Measurements from ENCODE around the gene TTC13. TPM values are rescaled to one million over a fixed set of nuclear protein-coding genes. Genes with fewer than 3 reads are reported as not detected.
A peak's percentile ranks its signal among the peaks of the same experiment; 100 is the strongest.

TTC13 gene
- total and polyA plus RNA-seq, 12 donors: 6.6 to 20.7 (median 10.7) TPM

DNA sequence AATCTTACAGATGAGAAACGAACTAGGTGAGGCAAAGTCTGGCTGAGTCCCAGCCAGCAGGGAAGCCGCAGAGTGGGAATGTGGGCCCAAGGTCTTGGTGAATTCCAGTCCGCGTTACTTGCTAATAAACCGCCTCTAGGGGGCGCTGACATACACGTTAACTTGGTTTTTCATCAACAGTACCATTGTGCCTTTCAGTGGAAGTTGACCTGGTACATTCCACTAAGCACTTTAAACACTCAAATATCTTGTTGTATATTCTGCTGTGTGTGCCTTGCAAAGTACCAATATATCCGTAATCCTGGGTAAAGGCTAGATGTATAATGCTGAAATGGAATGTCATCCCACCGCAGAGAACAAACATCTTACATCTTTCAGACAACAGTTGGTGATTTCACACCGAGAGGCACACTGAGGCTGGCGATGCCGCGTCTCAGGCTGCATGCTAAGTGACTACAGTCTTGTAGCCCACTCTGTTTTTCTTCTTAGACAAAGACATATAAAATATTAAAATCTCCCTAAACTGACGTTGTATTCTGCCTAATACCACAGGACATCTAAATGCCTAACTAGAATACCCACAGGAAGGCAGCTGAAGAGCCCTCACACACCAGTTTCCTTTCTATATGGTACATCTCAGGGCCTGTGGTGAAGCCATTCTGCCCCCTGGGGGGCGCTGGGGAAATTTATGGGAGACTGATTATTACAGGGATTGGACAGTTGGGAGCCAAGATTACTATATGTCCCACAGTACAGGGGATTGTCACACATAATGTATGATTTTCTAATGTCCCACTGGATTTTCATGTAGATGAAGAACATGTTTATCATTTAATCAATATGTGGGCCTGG lies 61.2 kb downstream of the TTC13 start:
- intact Hi-C loops (cut with DNase I): loop anchor here (2.0 to 10.0 kb wide), 3 partner anchors 123 to 297 kb away; no protein-coding TSS in a partner anchor
- TF ChIP-seq POLR2A (IDR thresholded peaks at IDR 0.05): no peak
- TF ChIP-seq, protein P1, sequence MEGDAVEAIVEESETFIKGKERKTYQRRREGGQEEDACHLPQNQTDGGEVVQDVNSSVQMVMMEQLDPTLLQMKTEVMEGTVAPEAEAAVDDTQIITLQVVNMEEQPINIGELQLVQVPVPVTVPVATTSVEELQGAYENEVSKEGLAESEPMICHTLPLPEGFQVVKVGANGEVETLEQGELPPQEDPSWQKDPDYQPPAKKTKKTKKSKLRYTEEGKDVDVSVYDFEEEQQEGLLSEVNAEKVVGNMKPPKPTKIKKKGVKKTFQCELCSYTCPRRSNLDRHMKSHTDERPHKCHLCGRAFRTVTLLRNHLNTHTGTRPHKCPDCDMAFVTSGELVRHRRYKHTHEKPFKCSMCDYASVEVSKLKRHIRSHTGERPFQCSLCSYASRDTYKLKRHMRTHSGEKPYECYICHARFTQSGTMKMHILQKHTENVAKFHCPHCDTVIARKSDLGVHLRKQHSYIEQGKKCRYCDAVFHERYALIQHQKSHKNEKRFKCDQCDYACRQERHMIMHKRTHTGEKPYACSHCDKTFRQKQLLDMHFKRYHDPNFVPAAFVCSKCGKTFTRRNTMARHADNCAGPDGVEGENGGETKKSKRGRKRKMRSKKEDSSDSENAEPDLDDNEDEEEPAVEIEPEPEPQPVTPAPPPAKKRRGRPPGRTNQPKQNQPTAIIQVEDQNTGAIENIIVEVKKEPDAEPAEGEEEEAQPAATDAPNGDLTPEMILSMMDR (IDR thresholded peaks at IDR 0.05): peak; percentile 65 to 77 (median 74)
- Histone ChIP-seq H3K4me1 (replicated peaks in 1 of 2) (no peaks in the 10 kb centered on the region), H3K27me3 (no peaks in the 10 kb centered on the region), H3K4me3 (no peak overlapping the region), H3K9me3 (replicated peaks in 1 of 3) (no peaks in the 10 kb centered on the region), H3K27ac (no peak overlapping the region), H3K36me3 (replicated peaks in 1 of 2) (peaks cover 0 to 17% of the 10 kb centered on the region in 2 donors)
- 51 to 58% (median 53%) methylated on average over 15 of the region's 15 CpGs for WGBS, 4 donors
- DNase-seq: peak; percentile 81 to 96 (median 91)

DNA sequence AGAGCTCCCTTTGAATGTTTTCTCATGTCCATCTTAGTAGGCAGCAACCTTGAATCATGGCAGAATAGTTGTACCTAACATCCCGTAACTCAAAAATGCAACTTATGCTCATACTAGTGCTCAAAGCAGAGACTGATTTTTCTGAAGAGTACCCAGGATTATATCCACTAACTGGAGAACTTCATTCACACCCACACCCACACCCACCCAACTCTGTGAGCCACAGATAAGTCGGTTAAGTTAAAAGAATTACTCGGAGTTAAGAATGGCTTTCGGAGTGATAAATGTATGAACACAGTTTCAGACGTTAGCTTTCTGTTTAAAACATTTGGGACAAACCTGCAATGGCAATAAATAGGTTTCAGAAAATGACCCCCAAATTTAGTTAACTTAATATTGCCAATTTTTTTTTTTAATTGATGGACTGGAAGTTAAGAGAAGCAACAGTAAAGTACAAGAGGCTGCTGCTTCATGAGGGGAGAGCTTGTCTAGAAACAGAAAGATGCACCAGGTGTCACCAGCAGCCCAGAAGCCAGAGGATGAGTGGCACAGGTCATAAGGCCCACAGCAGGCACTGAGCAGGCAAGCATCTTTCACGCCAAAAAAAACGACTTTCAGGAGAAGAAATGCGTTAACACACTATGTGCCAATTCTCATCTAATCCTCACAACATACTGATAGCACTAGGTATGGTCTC lies 61.9 kb downstream of the TTC13 start:
- no peak for DNase-seq
- H3K9me3 ChIP-seq (replicated peaks in 1 of 3): no peaks in the 10 kb centered on the region
- H3K4me3 ChIP-seq: no peak overlapping the region
- intact Hi-C loops (cut with DNase I): loop anchor here (2.0 to 10.0 kb wide), 3 partner anchors 122 to 298 kb away; no protein-coding TSS in a partner anchor
- TF ChIP-seq POLR2A (IDR thresholded peaks at IDR 0.05): no peak
- TF ChIP-seq, protein P1 (IDR thresholded peaks at IDR 0.05): no peak
- H3K36me3 ChIP-seq (replicated peaks in 1 of 2): peaks cover 0 to 17% of the 10 kb centered on the region in 2 donors
- H3K27ac ChIP-seq: no peak overlapping the region
- no peaks in the 10 kb centered on the region for H3K4me1 ChIP-seq (replicated peaks in 1 of 2)
- 81 to 86% (median 84%) methylated on average over 8 of the region's 8 CpGs for WGBS, 4 donors
- no peaks in the 10 kb centered on the region for H3K27me3 ChIP-seq

DNA sequence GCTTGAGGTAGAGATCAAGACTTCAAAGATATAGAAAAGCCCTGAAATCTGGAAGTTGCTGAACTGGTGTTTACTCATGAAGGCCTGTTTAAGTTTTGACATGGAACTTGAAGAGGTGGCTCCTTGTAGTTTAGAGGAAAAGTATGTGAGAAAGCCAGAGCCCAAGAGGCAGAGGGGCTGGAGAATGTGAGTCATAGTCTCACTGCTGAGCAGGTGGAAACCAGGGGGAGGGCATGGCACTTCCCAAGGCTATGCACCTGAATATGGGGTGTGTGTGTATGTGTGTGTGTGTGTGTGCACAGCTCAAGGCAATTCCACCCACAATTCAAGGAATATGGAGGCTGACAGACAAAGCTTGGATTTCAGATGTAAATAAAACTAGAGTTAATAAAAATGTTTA lies 63.6 kb downstream of the TTC13 start:
- DNase-seq: no peak
- H3K27ac ChIP-seq: no peak overlapping the region
- peaks cover 0 to 10% of the 10 kb centered on the region in 2 donors for H3K36me3 ChIP-seq (replicated peaks in 1 of 2)
- H3K9me3 ChIP-seq (replicated peaks in 1 of 3): no peaks in the 10 kb centered on the region
- H3K4me1 ChIP-seq (replicated peaks in 1 of 2): no peaks in the 10 kb centered on the region
- H3K4me3 ChIP-seq: no peak overlapping the region
- intact Hi-C loops (cut with DNase I): loop anchor here in 1 of 2 donors (10.0 kb wide), 2 partner anchors 120 to 300 kb away; no protein-coding TSS in a partner anchor
- no peaks in the 10 kb centered on the region for H3K27me3 ChIP-seq
- TF ChIP-seq, protein P1 (IDR thresholded peaks at IDR 0.05): no peak
- TF ChIP-seq POLR2A (IDR thresholded peaks at IDR 0.05): no peak

DNA sequence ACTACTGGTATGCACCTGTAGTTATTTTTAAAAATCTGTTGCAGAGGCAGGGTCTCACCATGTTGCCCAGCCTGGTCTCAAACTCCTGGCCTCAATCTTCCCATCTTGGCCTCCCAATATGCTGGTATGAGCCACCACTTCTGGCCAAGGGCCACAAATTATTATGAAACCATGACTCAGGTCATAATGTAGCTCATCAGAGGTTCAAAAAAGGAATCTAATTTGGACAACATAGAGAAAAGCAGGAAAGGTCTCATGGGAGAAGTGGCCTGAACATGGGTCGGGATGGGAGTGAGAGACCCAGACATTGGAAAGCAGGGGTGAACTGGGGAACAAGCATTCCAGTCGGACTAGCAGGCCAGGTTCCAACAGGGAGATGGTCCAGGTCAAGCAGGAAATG lies 65.2 kb downstream of the TTC13 start:
- TF ChIP-seq POLR2A (IDR thresholded peaks at IDR 0.05): no peak
- TF ChIP-seq, protein P1 (IDR thresholded peaks at IDR 0.05): no peak
- no peak overlapping the region for H3K4me3 ChIP-seq
- intact Hi-C loops (cut with DNase I): loop anchor here in 1 of 2 donors (10.0 kb wide), 2 partner anchors 119 to 301 kb away; no protein-coding TSS in a partner anchor
- peak in 2 of 7 donors; percentile 15 to 21 for DNase-seq
- no peaks in the 10 kb centered on the region for H3K36me3 ChIP-seq (replicated peaks in 1 of 2)
- no peaks in the 10 kb centered on the region for H3K4me1 ChIP-seq (replicated peaks in 1 of 2)
- WGBS, 4 donors: 70 to 82% (median 79%) methylated on average over 2 of the region's 2 CpGs
- no peaks in the 10 kb centered on the region for H3K27me3 ChIP-seq
- no peaks in the 10 kb centered on the region for H3K9me3 ChIP-seq (replicated peaks in 1 of 3)
- H3K27ac ChIP-seq: peak overlapping the region in 1 of 5 donors; percentile 18

All from adrenal gland (tissue), 12 donors.